ENCODE measurements around the gene AKAP13. TPM values are rescaled to one million over a fixed set of nuclear protein-coding genes. Genes with fewer than 3 reads are reported as not detected.

AKAP13 gene
- total RNA-seq, 1 donor from 2014 or later: 443 TPM

DNA sequence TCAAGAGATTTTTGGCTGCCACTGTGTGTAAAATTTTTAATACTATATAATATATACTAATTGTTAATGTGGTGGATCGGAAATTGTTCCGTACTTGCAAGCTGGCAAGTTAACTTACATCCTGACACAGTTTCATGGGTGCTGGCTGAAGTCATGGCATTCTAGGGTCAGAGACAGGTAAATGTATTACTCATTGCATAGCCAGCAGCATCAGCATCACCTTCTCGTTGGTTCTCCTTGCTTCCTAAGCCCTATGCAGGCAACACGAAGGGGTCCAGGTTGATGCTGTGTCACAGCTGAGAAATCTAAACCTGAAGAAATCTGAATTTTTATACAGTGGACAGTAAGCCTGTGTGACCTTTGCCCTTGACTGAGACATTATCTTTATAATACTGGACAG lies 251.6 kb downstream of the AKAP13 start:
- Histone ChIP-seq H3K27ac (no peak overlapping the region), H3K9me3 (no peaks in the 10 kb centered on the region), H3K36me3 (peaks cover 16% of the 10 kb centered on the region), H3K4me3 (no peak overlapping the region), H3K4me1 (peaks cover 63% of the 10 kb centered on the region), H3K27me3 (ENCODE audit: low read depth) (no peaks in the 10 kb centered on the region)
- intact Hi-C loops (cut with DNase I): no loop called here
- ATAC-seq (no peak), DNase-seq (no peak)
- TF ChIP-seq, protein P1, sequence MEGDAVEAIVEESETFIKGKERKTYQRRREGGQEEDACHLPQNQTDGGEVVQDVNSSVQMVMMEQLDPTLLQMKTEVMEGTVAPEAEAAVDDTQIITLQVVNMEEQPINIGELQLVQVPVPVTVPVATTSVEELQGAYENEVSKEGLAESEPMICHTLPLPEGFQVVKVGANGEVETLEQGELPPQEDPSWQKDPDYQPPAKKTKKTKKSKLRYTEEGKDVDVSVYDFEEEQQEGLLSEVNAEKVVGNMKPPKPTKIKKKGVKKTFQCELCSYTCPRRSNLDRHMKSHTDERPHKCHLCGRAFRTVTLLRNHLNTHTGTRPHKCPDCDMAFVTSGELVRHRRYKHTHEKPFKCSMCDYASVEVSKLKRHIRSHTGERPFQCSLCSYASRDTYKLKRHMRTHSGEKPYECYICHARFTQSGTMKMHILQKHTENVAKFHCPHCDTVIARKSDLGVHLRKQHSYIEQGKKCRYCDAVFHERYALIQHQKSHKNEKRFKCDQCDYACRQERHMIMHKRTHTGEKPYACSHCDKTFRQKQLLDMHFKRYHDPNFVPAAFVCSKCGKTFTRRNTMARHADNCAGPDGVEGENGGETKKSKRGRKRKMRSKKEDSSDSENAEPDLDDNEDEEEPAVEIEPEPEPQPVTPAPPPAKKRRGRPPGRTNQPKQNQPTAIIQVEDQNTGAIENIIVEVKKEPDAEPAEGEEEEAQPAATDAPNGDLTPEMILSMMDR (IDR thresholded peaks at IDR 0.05): no peak

DNA sequence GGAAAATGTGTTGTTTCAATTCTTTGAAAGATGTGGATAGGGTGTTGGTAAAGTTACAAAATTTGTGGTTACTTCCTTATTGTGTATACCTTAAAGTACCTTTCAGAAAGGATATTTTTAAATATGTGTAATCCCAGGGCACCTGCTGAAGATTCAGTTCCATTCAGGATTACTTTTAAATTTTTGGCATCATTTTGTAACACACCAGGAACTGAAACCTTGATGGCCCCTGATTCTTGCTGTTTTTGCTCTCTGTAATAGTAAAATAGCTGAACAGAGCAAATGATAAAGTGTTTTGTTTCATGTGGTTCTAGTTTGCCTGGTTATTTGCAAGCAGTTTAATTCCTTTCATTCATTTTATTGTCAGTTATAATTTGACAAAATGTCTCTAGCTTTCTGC lies 253.5 kb downstream of the AKAP13 start:
- Histone ChIP-seq H3K4me1 (peaks cover 45% of the 10 kb centered on the region), H3K36me3 (peaks cover 23% of the 10 kb centered on the region), H3K27me3 (ENCODE audit: low read depth) (no peaks in the 10 kb centered on the region), H3K4me3 (no peak overlapping the region), H3K9me3 (no peaks in the 10 kb centered on the region), H3K27ac (no peak overlapping the region)
- intact Hi-C loops (cut with DNase I): no loop called here
- TF ChIP-seq, protein P1 (IDR thresholded peaks at IDR 0.05): no peak
- no peak for DNase-seq
- ATAC-seq: no peak

DNA sequence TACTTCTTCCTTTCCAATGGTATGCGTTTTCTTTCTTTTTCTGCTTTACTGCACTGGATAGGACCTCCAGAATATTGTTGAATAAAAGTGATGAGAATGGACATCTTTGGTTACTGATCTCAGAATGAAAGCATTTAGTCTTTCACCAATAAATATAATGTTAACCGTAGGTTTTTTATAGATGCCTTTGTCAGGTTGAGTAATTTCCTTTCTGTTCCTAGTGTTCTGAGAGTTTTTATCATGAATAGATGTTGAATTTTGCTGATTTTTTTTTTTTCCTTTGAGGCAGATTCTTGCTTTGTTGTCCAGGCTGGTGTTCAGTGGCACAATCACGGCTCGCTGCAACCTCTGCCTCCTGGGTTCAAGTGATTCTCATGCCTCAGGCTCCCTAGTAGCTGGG lies 255.9 kb downstream of the AKAP13 start:
- no peak for ATAC-seq
- H3K4me1 ChIP-seq: peaks cover 46% of the 10 kb centered on the region
- TF ChIP-seq, protein P1 (IDR thresholded peaks at IDR 0.05): no peak
- H3K9me3 ChIP-seq: no peaks in the 10 kb centered on the region
- H3K27me3 ChIP-seq (ENCODE audit: low read depth): no peaks in the 10 kb centered on the region
- H3K4me3 ChIP-seq: no peak overlapping the region
- intact Hi-C loops (cut with DNase I): no loop called here
- H3K27ac ChIP-seq: no peak overlapping the region
- H3K36me3 ChIP-seq: peaks cover 46% of the 10 kb centered on the region
- DNase-seq: no peak

DNA sequence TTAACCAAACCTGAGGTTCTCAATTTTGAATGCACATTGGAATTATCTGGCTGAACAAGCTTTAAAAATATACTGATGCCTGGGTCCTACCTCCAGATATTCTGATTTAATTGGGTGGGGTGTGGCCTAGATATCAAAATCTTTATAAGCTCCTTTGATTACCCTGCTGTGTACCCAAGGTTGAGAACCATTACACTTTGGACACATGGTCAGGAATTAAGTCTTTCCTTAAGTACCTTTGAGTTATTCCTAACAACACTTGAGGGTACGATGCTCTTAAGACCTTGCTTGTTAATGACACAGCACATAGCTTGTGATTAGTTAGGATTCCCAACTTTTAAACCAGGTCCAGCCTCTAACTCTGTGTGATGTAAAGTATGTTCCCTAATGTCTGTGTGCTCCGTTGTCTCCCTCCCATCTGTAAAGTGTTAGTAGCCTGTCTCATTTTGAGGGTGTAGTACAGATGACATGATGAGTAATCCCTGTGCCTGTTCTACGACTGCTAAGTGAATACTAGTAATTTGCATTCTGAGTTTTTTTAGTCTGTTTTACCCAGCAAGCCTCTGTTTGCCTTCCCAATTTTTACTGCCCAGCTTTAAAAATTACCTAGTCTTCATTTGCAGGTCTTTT lies 259.5 kb downstream of the AKAP13 start:
- Histone ChIP-seq H3K9me3 (no peaks in the 10 kb centered on the region), H3K36me3 (peaks cover 64% of the 10 kb centered on the region), H3K4me3 (no peak overlapping the region), H3K27me3 (ENCODE audit: low read depth) (no peaks in the 10 kb centered on the region), H3K27ac (no peak overlapping the region), H3K4me1 (peaks cover 52% of the 10 kb centered on the region)
- ATAC-seq (peak; percentile 45 to 68), DNase-seq (no peak)
- intact Hi-C loops (cut with DNase I): no loop called here
- TF ChIP-seq, protein P1 (IDR thresholded peaks at IDR 0.05): no peak

DNA sequence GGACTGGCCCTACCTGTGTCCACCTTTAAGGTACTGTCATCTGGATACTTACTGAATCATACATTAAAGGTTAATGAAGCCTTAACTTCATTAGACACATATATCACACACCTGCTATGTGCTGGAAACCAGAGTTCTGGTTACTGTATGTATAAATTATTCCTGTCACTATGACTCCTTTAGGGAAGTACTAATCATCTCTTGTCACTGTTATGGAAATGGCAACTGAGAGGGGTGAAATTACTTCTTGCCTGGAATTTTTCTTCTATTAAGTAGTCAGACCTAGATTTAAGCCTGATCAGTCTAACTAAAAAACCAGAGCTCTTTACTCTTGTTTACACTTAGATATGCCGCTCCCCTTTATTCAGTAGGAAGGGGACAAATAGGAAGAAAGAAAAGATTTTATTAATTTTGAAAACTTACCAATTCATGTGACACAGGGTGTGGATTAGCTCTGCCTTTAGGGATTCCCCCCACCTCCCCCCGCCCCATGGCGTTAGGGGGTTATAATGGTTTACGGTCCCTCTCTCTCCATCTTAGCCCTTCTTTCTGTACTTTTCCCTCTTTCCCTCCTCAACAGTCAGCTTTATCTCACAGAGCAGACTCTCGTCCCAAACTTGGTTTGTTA lies 261.8 kb downstream of the AKAP13 start:
- Histone ChIP-seq H3K27me3 (ENCODE audit: low read depth) (no peaks in the 10 kb centered on the region), H3K27ac (peak overlapping the region; percentile 69), H3K36me3 (peaks cover 82% of the 10 kb centered on the region), H3K4me3 (no peak overlapping the region), H3K4me1 (peaks cover 75% of the 10 kb centered on the region), H3K9me3 (no peaks in the 10 kb centered on the region)
- DNase-seq: no peak
- peak in 1 of 2 donors; percentile 2 for ATAC-seq
- intact Hi-C loops (cut with DNase I): no loop called here
- TF ChIP-seq, protein P1 (IDR thresholded peaks at IDR 0.05): no peak
